ENCODE measurements around the gene LTBP3. TPM values are rescaled to one million over a fixed set of nuclear protein-coding genes. Genes with fewer than 3 reads are reported as not detected.
A peak's percentile ranks its signal among the peaks of the same experiment; 100 is the strongest.

Gene LTBP3
- total and polyA plus RNA-seq, 2 of the 13 experiments (the other 11 are each of a cell fraction or from before 2014, with no cell fraction given), result 12.2 to 68.1 TPM

- no peak for TF ChIP-seq TIGD3 (CRISPR knock-in tag; IDR thresholded peaks at IDR 0.05; ENCODE audit: borderline replicate concordance)
- 0 out of 2 replicates have a peak, but pooled peaks have one; percentile 18 for TF ChIP-seq ZMAT3 (CRISPR knock-in tag; conservative IDR thresholded peaks at IDR 0.05)
- TF ChIP-seq SP140L (CRISPR knock-in tag; IDR thresholded peaks at IDR 0.05; ENCODE audit: borderline replicate concordance), result no peak
- TF ChIP-seq ZNF75D (CRISPR knock-in tag; IDR thresholded peaks at IDR 0.05; ENCODE audit: borderline replicate concordance), result no peak
- TF ChIP-seq GPBP1L1 (CRISPR knock-in tag; IDR thresholded peaks at IDR 0.05), result no peak
- TF ChIP-seq KLF9 (CRISPR knock-in tag; IDR thresholded peaks at IDR 0.05; ENCODE audit: low read depth), result no peak
- TF ChIP-seq ZNF24 (IDR thresholded peaks at IDR 0.05), result no peak
- TF ChIP-seq BATF2 (CRISPR knock-in tag; IDR thresholded peaks at IDR 0.05), result no peak
- TF ChIP-seq SIX1 (CRISPR knock-in tag; IDR thresholded peaks at IDR 0.05; ENCODE audit: borderline replicate concordance), result no peak
- TF ChIP-seq LBX2 (CRISPR knock-in tag; IDR thresholded peaks at IDR 0.05; ENCODE audit: borderline replicate concordance), result no peak
- TF ChIP-seq ARNT2 (CRISPR knock-in tag; IDR thresholded peaks at IDR 0.05; ENCODE audit: low read depth), result no peak
- no peak for TF ChIP-seq ZFP82 (CRISPR knock-in tag; IDR thresholded peaks at IDR 0.05; ENCODE audit: borderline replicate concordance)
- no peak for TF ChIP-seq GLMP (CRISPR knock-in tag; IDR thresholded peaks at IDR 0.05; ENCODE audit: borderline replicate concordance)
- peak; percentile 39; the same call in 1 of the 2 replicates for TF ChIP-seq ZNF770 (CRISPR knock-in tag; IDR thresholded peaks at IDR 0.05)
- no peak for TF ChIP-seq DNMT1 (CRISPR knock-in tag; IDR thresholded peaks at IDR 0.05)
- no peak for TF ChIP-seq RNF219 (CRISPR knock-in tag; IDR thresholded peaks at IDR 0.05)
- no peak for TF ChIP-seq GTF2F1 (IDR thresholded peaks at IDR 0.05; ENCODE audit: low read length)
Observed at GRCh38 chr11:65558002-65558929, at the start of gene LTBP3 (continued).
